SU-DHL-6 (cell line): ENCODE results near the gene CEP295NL.

Experiments
- EZH2phosphoT487 ChIP-seq: fragments of 200-600 bp; sonication (generic), shearing (Covaris generic); conservative IDR thresholded peaks from 2 replicates; pipeline ENCODE4 v1.6.1; 2018; ENCODE audit warnings: mild to moderate bottlenecking, antibody characterized with exemption, low read length, moderate library complexity, mixed read lengths
- TF ChIP-seq, protein P1 (sequence below): fragments of 200-600 bp; sonication (generic); IDR thresholded peaks from one replicate; pipeline ENCODE4 v1.5.1; 2017; ENCODE audit warnings: antibody characterized with exemption, mild to moderate bottlenecking, low read length, moderate library complexity; ENCODE audit not compliant: insufficient read depth, poor library complexity, severe bottlenecking

DNA sequence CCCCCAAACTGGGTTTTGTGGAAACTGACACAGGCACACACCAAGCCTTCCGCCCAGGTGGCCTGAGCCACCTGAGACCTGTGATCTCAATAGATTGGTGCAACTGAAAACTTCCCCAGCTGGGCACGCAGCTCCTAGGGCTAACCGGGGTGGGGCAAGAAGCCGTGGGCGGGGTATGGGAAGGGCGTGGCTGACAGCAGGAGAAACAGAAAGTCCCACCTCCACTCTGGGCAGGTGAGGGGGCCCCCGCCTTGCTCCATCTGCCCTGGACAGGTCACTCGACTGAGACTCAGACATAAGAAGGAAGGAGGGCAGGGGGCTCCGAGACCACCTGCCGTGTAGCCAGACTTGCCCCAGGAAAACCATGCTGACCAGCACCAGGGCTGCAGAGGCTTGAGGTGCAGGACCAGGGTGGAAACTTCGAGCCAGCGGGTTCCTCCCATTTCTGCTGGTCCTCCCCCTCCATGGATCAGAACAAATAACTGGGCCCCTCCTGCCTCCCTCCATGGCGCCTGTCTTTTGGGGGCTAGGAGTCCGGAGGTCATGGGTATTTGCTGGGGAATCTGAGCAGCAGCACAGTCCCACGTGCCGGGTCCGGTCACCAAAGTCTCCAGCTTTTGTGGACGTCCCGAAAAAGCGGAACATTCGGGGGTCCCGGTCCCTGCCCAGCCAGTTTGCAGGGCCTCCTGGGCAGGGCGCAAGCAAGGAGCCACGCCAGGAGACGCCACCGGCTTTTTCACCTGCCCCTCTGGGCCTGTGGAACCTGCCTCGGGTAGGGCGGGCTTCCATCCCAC, 20.9 kb upstream of the CEP295NL start:
- TF ChIP-seq, protein P1, sequence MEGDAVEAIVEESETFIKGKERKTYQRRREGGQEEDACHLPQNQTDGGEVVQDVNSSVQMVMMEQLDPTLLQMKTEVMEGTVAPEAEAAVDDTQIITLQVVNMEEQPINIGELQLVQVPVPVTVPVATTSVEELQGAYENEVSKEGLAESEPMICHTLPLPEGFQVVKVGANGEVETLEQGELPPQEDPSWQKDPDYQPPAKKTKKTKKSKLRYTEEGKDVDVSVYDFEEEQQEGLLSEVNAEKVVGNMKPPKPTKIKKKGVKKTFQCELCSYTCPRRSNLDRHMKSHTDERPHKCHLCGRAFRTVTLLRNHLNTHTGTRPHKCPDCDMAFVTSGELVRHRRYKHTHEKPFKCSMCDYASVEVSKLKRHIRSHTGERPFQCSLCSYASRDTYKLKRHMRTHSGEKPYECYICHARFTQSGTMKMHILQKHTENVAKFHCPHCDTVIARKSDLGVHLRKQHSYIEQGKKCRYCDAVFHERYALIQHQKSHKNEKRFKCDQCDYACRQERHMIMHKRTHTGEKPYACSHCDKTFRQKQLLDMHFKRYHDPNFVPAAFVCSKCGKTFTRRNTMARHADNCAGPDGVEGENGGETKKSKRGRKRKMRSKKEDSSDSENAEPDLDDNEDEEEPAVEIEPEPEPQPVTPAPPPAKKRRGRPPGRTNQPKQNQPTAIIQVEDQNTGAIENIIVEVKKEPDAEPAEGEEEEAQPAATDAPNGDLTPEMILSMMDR: no peak
- no peak for TF ChIP-seq EZH2phosphoT487
